Measurements from ENCODE around the gene MCC.

Gene MCC

GRCh38 chr5:113487781-113488644 lies at the start of gene MCC:
MCC (minus strand) TSS chr5:113488453.
- no peak for TF ChIP-seq CTCF (IDR thresholded peaks at IDR 0.05)

GRCh38 chr5:113531481-113532159 lies 43.4 kb upstream of the MCC start:
- no peak for TF ChIP-seq CTCF (IDR thresholded peaks at IDR 0.05)

- no peak for TF ChIP-seq CTCF (IDR thresholded peaks at IDR 0.05)
Measured at GRCh38 chr5:113527746-113528145, 39.5 kb upstream of the MCC start.

- no peak for TF ChIP-seq CTCF (IDR thresholded peaks at IDR 0.05)
Measured at GRCh38 chr5:113526421-113526820, 38.2 kb upstream of the MCC start.

- no peak for TF ChIP-seq CTCF (IDR thresholded peaks at IDR 0.05)
Measured at GRCh38 chr5:113524927-113525326, 36.7 kb upstream of the MCC start.

GRCh38 chr5:113523168-113523567 lies 34.9 kb upstream of the MCC start:
- no peak for TF ChIP-seq CTCF (IDR thresholded peaks at IDR 0.05)

GRCh38 chr5:113520899-113521298 lies 32.6 kb upstream of the MCC start:
- no peak for TF ChIP-seq CTCF (IDR thresholded peaks at IDR 0.05)
